ENCODE data around the gene STK33. TPM values are rescaled to one million over a fixed set of nuclear protein-coding genes. Genes with fewer than 3 reads are reported as not detected.

STK33 gene
- total RNA-seq, 1 donor from 2014 or later: 0.53 TPM

GRCh38 chr11:8459711-8460399, 134.2 kb downstream of the STK33 start:
- DNase-seq (ENCODE audit: low read depth): no peak
- Histone ChIP-seq H3K36me3 (ENCODE audit: control insufficient read depth, insufficient read depth, low read length) (no peaks in the 10 kb centered on the region), H3K27me3 (ENCODE audit: control insufficient read depth, insufficient read depth, low read length) (no peaks in the 10 kb centered on the region), H3K4me3 (ENCODE audit: low read depth, low read length) (no peak overlapping the region)
- no peak for TF ChIP-seq CTCF (IDR thresholded peaks at IDR 0.05; ENCODE audit: insufficient read depth, low read length, severe bottlenecking)
- no peak for FAIRE-seq

- H3K36me3 ChIP-seq (ENCODE audit: control insufficient read depth, insufficient read depth, low read length): no peaks in the 10 kb centered on the region
- H3K4me3 ChIP-seq (ENCODE audit: low read depth, low read length): no peak overlapping the region
- no peak for TF ChIP-seq CTCF (IDR thresholded peaks at IDR 0.05; ENCODE audit: insufficient read depth, low read length, severe bottlenecking)
- FAIRE-seq (no peak), DNase-seq (ENCODE audit: low read depth) (no peak)
- no peaks in the 10 kb centered on the region for H3K27me3 ChIP-seq (ENCODE audit: control insufficient read depth, insufficient read depth, low read length)
These were observed 151.7 kb downstream of the STK33 start for GRCh38 chr11:8442301-8442700.

- DNase-seq (ENCODE audit: low read depth) (no peak), FAIRE-seq (no peak)
- Histone ChIP-seq H3K4me3 (ENCODE audit: low read depth, low read length) (no peak overlapping the region), H3K27me3 (ENCODE audit: control insufficient read depth, insufficient read depth, low read length) (no peaks in the 10 kb centered on the region), H3K36me3 (ENCODE audit: control insufficient read depth, insufficient read depth, low read length) (no peaks in the 10 kb centered on the region)
- no peak for TF ChIP-seq CTCF (IDR thresholded peaks at IDR 0.05; ENCODE audit: insufficient read depth, low read length, severe bottlenecking)
These were observed 153.4 kb downstream of the STK33 start for GRCh38 chr11:8440649-8441048.

- no peak for FAIRE-seq
- Histone ChIP-seq H3K4me3 (ENCODE audit: low read depth, low read length) (no peak overlapping the region), H3K27me3 (ENCODE audit: control insufficient read depth, insufficient read depth, low read length) (no peaks in the 10 kb centered on the region), H3K36me3 (ENCODE audit: control insufficient read depth, insufficient read depth, low read length) (no peaks in the 10 kb centered on the region)
- DNase-seq (ENCODE audit: low read depth): no peak
- no peak for TF ChIP-seq CTCF (IDR thresholded peaks at IDR 0.05; ENCODE audit: insufficient read depth, low read length, severe bottlenecking)
These were observed 164.5 kb downstream of the STK33 start for GRCh38 chr11:8429483-8429882.

- no peak for DNase-seq (ENCODE audit: low read depth)
- no peak for FAIRE-seq
- Histone ChIP-seq H3K36me3 (ENCODE audit: control insufficient read depth, insufficient read depth, low read length) (no peaks in the 10 kb centered on the region), H3K27me3 (ENCODE audit: control insufficient read depth, insufficient read depth, low read length) (no peaks in the 10 kb centered on the region), H3K4me3 (ENCODE audit: low read depth, low read length) (no peak overlapping the region)
- no peak for TF ChIP-seq CTCF (IDR thresholded peaks at IDR 0.05; ENCODE audit: insufficient read depth, low read length, severe bottlenecking)
These were observed 168.0 kb downstream of the STK33 start for GRCh38 chr11:8426076-8426475.

- Histone ChIP-seq H3K36me3 (ENCODE audit: control insufficient read depth, insufficient read depth, low read length) (no peaks in the 10 kb centered on the region), H3K4me3 (ENCODE audit: low read depth, low read length) (no peak overlapping the region), H3K27me3 (ENCODE audit: control insufficient read depth, insufficient read depth, low read length) (no peaks in the 10 kb centered on the region)
- TF ChIP-seq CTCF (IDR thresholded peaks at IDR 0.05; ENCODE audit: insufficient read depth, low read length, severe bottlenecking): no peak
- DNase-seq (ENCODE audit: low read depth) (no peak), FAIRE-seq (no peak)
These were observed 178.8 kb downstream of the STK33 start for GRCh38 chr11:8415195-8415594.
